ENCODE measurements around the gene APOBEC3A. TPM values are rescaled to one million over a fixed set of nuclear protein-coding genes. Genes with fewer than 3 reads are reported as not detected.
A peak's percentile ranks its signal among the peaks of the same experiment; 100 is the strongest.

Gene APOBEC3A
- total and polyA plus RNA-seq, 2 of the 13 experiments (the other 11 are each of a cell fraction or from before 2014, with no cell fraction given) = not detected

- TF ChIP-seq ZNF792 (CRISPR knock-in tag; IDR thresholded peaks at IDR 0.05) = 0 out of 2 replicates have a peak, but pooled peaks have one; percentile 59
- no peak for TF ChIP-seq ZNF782 (CRISPR knock-in tag; IDR thresholded peaks at IDR 0.05; ENCODE audit: borderline replicate concordance)
- no peak for TF ChIP-seq ZNF138 (CRISPR knock-in tag; IDR thresholded peaks at IDR 0.05; ENCODE audit: low read depth)
- no peak for TF ChIP-seq TSC22D2 (CRISPR knock-in tag; IDR thresholded peaks at IDR 0.05; ENCODE audit: borderline replicate concordance)
- no peak; the same call in 1 of the 2 replicates for TF ChIP-seq FOXA1 (IDR thresholded peaks at IDR 0.05)
- TF ChIP-seq FOXA1 (CRISPR knock-in tag; IDR thresholded peaks at IDR 0.05) = peak; percentile 95
- no peak for TF ChIP-seq ZNF160 (CRISPR knock-in tag; IDR thresholded peaks at IDR 0.05)
- peak; percentile 84; the same call in 1 of the 2 replicates for TF ChIP-seq AHDC1 (CRISPR knock-in tag; IDR thresholded peaks at IDR 0.05; ENCODE audit: borderline replicate concordance)
- TF ChIP-seq ZFP36L1 (CRISPR knock-in tag; IDR thresholded peaks at IDR 0.05) = no peak
- TF ChIP-seq HDAC2 (CRISPR knock-in tag; IDR thresholded peaks at IDR 0.05) = peak; percentile 84
- TF ChIP-seq PHF8 (CRISPR knock-in tag; IDR thresholded peaks at IDR 0.05) = no peak
- TF ChIP-seq ZNF878 (CRISPR knock-in tag; IDR thresholded peaks at IDR 0.05) = no peak
- no peak for TF ChIP-seq ATAD3A (CRISPR knock-in tag; IDR thresholded peaks at IDR 0.05)
- no peak for TF ChIP-seq ZSCAN21 (CRISPR knock-in tag; IDR thresholded peaks at IDR 0.05; ENCODE audit: borderline replicate concordance)
- no peak for TF ChIP-seq ZNF550 (CRISPR knock-in tag; IDR thresholded peaks at IDR 0.05; ENCODE audit: borderline replicate concordance)
- no peak for TF ChIP-seq REL (CRISPR knock-in tag; conservative IDR thresholded peaks at IDR 0.05)
- no peak for TF ChIP-seq TP53 (CRISPR knock-in tag; conservative IDR thresholded peaks at IDR 0.05)
- no peak for TF ChIP-seq RFXANK (CRISPR knock-in tag; IDR thresholded peaks at IDR 0.05)
- no peak for TF ChIP-seq ZNF20 (CRISPR knock-in tag; IDR thresholded peaks at IDR 0.05)
- TF ChIP-seq, protein P1, sequence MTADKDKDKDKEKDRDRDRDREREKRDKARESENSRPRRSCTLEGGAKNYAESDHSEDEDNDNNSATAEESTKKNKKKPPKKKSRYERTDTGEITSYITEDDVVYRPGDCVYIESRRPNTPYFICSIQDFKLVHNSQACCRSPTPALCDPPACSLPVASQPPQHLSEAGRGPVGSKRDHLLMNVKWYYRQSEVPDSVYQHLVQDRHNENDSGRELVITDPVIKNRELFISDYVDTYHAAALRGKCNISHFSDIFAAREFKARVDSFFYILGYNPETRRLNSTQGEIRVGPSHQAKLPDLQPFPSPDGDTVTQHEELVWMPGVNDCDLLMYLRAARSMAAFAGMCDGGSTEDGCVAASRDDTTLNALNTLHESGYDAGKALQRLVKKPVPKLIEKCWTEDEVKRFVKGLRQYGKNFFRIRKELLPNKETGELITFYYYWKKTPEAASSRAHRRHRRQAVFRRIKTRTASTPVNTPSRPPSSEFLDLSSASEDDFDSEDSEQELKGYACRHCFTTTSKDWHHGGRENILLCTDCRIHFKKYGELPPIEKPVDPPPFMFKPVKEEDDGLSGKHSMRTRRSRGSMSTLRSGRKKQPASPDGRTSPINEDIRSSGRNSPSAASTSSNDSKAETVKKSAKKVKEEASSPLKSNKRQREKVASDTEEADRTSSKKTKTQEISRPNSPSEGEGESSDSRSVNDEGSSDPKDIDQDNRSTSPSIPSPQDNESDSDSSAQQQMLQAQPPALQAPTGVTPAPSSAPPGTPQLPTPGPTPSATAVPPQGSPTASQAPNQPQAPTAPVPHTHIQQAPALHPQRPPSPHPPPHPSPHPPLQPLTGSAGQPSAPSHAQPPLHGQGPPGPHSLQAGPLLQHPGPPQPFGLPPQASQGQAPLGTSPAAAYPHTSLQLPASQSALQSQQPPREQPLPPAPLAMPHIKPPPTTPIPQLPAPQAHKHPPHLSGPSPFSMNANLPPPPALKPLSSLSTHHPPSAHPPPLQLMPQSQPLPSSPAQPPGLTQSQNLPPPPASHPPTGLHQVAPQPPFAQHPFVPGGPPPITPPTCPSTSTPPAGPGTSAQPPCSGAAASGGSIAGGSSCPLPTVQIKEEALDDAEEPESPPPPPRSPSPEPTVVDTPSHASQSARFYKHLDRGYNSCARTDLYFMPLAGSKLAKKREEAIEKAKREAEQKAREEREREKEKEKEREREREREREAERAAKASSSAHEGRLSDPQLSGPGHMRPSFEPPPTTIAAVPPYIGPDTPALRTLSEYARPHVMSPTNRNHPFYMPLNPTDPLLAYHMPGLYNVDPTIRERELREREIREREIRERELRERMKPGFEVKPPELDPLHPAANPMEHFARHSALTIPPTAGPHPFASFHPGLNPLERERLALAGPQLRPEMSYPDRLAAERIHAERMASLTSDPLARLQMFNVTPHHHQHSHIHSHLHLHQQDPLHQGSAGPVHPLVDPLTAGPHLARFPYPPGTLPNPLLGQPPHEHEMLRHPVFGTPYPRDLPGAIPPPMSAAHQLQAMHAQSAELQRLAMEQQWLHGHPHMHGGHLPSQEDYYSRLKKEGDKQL (CRISPR knock-in tag; IDR thresholded peaks at IDR 0.05; ENCODE audit: low read depth) = peak; percentile 80
These were observed 33.0 kb upstream of the APOBEC3A start (continued) for GRCh38 chr22:38924347-38924952.
